Measurements from ENCODE around the gene GAPVD1.

GRCh38 chr9:125295657-125296056 is 34.0 kb downstream of the GAPVD1 start:
- no peak for TF ChIP-seq POLR2A (IDR thresholded peaks at IDR 0.05)
- no peak for TF ChIP-seq CTCF (IDR thresholded peaks at IDR 0.05)

Data from lower leg skin (tissue), 3 donors.